NCI-H460 (cell line): ENCODE results near the gene CENPC. TPM values are rescaled to one million over a fixed set of nuclear protein-coding genes. Genes with fewer than 3 reads are reported as not detected.
"Not testable (repeated sequence)": the region's sequence is repeated elsewhere in the genome, so short reads cannot be mapped to it uniquely, and the experiment has no call there.

Experiments used
- DNase-seq: peaks from one replicate; pipeline ENCODE4 v3.0.0-alpha.2; 2016; ENCODE audit warnings: low read depth; ENCODE audit errors: extremely low read depth
- total RNA-seq: library from RNA; depleted of rRNA; stranded (reverse); fragments of >200 nt; shearing (Covaris generic); gene quantifications from 2 replicates; pipeline ENCODE4 v1.2.3, GENCODE V29; 2014

CENPC gene
- total RNA-seq, 1 experiment from 2014 or later: 13.9 TPM

DNA sequence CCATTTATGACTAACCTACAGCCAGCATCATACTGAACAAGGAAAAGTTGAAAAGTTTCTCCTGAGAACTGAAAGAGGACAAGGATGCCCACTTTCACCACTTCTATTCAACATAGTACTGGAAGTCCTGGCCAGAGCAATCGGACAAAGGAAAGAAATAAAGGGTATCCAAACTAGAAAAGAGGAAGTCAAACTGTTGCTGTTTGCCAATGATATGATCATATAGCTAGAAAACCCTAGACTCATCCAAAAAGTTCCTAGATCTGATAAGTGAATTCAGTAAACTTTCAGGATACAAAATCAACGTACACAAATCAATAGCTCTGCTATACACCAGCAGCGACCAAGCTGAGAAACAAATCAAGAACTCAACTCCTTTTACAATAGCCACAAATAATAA, 64.5 kb downstream of the CENPC start:
- DNase-seq: no peak

DNA sequence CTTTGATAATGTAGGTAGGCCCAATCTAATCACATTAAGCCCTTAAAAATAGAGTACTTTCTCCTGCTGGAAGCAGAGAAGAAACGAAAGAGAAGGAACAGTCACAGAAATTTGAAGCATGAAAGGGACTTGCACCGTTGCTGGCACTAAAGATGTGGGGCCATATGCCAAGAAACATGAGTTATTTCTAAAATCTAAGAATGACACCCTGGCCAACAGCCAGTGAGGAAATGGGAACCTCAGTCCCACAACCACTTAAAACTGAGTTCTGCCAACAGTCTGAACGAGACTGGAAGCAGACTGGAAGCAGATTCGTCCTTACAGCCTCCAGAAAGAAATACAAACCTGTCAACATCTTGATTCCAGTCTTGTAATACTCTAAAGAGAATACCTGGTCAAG, 70.1 kb downstream of the CENPC start:
- DNase-seq: no peak

DNA sequence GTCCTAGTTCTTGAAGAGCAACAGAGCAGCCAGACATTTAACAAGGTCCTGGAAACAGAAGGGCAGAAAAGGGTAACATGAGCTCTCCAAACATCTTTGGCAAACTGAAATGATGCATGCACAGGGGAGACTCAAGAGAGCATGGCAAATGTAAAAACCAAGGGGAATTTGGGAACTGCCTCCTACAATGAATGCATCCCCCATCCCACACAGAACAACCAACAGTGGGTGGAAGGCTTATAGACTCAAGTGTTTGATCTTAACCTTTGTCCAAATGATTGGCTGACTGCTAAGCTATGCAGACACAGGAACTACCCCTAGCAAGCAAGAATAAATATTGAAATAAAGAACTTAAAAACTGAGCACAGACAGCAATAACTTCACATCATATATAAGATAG, 74.4 kb downstream of the CENPC start:
- no peak for DNase-seq

DNA sequence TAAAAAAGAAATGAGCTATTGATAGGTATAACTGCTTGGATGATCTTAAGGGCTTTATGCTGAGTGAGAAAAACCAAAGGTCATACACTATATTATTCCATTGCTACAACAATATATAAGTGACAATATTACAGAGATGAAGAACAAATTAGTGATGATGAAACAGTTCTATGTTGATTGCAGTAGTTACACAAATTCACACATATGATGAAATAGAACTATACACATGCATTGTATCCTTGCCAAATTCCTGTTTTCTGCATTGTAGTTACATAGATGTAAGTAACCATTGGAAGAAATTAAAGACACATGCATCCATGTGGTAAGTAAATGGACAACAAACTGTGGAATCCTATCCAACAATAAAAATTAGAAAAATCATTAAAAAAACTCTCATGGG, 76.5 kb downstream of the CENPC start:
- no peak for DNase-seq

DNA sequence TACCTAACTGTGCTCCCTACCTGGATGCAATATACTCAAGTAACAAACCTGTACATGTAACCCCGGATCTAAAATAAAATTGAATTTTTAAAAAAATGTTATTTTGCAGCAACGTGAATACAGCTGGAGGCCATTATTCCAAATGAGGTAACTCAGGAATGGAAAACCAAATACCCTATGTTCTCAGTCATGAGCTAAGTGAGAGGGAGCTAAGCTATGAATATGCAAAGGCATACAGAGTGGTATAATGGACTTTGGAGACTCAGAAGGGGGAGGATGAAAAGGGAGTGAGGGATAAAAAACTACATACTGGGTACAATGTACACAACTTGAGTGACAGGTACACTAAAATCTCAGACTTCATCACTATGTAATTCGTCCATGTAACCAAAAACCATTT, 78.6 kb downstream of the CENPC start:
- no peak for DNase-seq

DNA sequence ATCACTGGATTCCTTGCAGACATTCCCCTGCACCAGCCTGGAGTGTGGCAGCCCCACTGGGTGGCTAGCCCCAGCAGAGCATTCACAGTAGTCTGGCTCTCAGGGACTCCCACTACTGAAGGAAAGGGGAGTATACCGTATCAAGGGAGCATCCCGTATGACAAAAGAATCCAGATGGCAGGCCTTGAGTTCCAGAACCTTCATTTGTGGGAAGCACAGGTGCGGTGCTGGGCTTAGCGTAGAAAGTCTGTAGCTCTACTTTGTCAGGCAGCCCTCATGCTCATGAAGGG, 79.6 kb downstream of the CENPC start:
- no peak for DNase-seq

DNA sequence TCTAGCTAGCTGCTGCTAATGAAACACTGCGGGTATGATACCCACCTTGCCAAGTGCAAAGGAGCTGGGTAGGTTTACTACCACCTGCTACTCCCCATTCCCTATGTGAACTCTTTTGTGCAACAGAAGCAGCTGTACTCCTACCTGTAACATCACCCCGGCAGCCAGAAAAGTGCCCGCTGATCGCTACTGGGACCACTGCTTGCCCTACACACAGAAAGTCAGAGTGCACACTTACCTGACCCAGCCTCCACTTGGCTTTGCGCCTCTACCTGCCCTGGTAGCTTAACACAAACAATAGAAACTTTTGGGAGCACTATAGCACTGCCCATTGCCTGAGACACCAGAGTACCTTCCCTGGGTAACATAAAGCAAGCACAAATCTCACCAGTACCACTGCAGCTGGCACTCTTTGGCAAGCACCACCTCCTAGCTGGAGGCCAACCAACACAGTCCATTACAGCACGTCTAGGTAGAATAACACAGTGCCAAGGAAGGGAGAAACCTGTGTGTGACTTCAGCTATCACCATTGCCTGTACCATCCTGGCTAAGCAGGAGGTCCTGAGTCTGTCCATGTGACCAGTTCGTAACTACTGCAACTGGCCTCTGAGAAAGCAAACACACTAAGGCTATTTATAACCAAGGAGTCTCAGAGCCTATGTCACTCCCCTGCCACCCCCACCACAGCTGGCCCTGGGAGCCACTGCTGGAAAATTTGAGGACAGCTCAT, 80.1 kb downstream of the CENPC start:
- no peak for DNase-seq

DNA sequence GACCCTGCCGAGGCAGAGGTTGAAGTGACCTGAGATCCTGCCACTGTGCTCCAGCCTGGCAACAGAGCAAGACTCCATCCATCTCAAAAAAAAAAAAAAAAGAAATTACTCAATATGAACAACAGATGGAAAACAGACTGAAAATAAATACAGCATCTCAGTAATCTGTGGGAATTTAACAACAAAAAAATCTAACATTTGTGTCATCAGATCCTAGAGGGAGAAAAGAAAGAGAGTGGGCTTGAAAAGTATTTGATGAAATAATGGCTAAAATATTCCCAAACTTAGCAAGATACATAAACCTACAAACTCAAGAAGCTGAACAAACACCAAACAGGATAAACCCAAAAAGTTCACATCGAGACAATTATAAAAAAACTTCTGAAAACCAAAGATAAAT, 84.7 kb downstream of the CENPC start:
- DNase-seq: no peak

DNA sequence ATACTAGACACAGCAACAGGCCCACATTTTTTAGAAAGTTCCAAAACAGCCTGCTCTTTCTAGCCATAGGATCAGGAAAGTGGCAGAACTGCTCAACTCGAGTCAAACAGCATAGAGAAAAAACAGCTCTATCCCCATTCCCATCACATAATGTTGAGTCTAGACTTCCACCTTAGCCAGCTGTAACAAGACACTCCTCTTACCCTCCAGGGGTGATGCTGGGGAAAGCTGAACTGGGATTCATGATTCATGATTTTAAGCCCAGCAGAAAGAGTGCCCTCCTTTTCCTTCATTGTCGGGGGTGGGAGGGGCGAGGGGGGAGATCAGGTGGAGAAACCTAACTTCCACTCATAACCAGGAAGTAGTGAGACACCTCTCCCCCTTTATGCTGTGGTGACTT, 86.1 kb downstream of the CENPC start:
- DNase-seq: no peak

DNA sequence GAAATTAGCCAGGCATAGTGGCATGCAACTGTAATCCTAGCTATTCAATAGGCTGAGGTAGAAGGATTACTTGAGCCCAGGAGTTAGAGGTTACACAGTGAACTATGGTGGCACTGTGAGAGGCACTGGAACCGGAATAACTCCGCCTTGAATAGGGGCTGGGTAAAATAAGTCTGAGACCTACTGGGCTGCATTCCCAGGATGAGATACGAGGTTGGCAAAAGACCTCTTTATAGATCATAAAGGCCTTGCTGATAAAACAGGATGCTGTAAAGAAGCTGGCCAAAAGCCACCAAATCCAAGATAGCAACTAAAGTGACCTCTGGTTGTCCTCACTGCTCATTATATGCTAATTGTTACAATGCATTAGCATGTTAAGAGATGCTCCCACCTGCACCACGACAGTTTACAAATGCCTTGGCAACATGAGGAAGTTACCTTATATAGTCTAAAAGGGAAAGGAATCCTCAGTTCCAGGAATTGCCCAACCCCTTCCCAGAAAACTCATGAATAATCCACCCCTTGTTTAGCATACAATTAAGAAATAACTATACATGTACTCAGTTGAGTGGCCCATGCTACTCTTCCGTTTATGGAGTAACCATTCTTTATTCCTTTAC, 88.6 kb downstream of the CENPC start:
- no peak for DNase-seq

DNA sequence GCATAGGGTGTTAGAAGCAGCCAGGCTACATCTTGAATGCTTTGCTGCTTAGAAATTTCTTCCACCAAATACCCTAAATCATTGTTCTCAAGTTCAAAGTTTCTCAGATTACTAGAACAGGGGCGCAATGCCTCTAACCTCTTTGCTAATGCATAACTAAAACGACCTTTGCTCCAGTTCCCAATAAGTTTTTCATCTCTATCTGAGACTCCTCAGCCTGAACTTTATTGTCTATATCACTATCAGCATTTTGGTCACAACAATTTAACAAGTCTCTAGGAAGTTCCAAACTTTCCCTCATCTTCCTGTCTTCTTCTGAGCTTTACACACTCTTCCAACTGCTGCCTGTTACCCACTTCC, 92.5 kb downstream of the CENPC start:
- not testable (repeated sequence) for DNase-seq

DNA sequence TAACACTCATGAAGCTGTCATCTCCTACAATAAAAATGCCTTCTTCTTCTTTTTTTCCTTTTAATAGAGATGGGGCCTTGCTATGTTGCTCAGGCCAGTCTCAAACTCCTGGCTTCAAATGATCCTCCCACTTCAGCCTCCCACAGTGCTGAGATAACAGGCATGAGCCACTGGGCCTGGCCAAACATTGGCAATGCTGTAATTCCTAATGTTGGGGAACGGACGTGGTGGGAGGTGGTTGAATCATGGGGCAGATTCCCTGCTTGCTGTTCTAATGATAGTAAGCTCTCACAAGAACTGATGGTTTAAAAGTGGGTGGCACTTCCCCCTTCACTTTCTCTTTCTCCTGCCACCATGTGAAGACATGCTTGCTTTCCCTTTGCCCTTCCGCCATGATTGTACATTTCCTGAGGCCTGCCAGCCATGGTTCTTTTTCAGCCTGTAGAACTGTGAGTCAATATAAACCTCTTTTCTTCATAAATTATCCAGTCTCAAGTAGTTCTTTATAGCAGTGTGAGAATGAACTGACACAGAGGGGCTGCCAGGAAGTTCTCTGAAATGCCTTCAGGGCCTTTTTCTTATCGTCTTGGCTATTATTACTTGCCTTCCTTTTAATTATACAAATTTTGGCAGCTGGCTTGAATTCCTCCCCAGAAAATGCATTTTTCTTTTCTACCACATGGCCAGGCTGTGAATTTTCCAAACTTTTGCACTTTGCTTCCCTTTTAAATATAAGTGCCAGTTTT, 93.0 kb downstream of the CENPC start:
- DNase-seq: no peak

DNA sequence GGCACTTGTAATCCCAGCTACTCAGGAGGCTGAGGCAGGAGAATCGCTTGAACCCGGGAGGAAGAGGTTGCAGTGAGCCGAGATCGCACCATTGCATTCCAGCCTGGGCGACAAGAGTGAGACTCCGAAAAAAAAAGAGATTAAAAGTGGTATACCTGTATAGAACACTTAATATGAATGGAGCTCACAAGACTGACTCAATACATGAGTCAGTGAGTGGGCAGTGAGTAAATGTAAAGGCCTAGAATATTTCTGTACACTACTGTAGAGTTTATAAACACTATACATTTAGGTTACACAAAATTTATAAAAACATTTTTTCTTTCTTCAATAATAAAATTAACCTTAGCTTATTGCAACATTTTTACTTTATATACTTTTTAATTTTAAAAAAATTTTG, 93.8 kb downstream of the CENPC start:
- no peak for DNase-seq

DNA sequence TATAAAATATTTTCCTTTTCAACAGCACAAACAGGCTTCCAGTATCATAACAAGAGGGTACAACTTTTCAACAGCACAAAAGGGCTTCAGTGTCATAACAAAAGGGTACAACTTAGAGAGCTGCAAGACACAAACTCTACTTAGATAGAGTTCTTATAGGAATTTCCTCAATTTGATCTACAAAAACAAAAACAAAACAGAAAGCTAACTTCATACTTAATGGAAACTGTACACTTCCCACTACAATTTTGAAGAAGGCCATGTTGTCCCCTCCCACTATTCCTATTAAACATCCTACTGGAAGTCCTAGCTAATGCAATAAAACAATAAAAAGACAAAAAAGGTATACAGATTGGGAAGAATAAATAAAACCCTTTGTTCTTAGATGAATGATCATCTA, 96.7 kb downstream of the CENPC start:
- DNase-seq: no peak

DNA sequence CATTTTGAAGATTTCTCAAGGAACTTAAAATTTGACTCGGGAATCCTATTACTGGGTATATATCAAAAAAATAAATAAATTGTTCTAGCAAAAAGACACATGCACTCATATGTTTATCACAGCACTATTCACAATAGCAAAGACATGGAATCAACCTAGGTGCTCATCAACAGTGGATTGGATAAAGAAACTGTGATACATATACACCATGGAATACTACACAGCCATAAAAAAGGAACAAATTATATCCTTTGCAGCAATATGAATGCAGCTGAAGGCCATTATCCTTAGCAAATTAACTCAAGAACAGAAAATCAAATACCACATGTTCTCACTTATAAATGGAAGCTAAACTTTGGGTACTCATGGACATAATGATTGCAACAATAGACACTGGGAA, 97.4 kb downstream of the CENPC start:
- DNase-seq: no peak

DNA sequence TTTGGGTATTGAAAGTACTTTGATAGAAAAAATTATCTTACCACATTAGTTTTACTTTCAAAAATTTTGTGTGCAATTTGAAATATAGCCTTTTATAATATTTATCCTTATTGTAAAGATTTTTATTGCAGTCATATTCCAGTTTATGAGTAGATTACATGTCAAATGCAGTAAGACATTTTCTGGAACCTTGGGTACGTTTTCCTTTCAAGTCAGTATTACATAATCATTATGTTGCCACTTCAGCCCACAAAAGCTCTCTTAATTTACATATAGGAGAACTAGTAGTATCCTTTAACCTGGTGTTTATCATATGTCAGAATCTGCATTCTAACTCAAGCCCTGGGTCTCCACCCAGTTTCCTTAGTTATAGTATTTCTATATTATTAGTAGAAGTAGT, 98.5 kb downstream of the CENPC start:
- DNase-seq: no peak

DNA sequence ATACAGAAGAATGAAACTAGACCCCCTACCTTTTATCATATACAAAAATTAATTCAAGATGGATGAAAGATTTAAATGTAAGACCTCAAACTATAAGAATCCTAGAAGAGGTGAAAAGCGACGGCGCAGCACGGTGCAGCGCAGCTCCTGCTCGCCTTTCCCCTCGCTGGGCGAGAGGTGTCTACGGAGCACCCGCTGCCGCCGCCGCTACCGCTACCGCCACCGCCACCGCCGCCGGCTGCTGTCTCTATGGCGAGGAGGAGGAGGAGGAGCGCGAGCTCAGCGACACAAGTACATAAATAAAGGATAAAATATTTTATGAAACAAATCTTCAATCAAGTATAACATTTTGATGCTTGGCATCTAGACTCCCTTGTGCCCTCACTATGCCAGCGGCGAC, 99.4 kb downstream of the CENPC start:
- not testable (repeated sequence) for DNase-seq

DNA sequence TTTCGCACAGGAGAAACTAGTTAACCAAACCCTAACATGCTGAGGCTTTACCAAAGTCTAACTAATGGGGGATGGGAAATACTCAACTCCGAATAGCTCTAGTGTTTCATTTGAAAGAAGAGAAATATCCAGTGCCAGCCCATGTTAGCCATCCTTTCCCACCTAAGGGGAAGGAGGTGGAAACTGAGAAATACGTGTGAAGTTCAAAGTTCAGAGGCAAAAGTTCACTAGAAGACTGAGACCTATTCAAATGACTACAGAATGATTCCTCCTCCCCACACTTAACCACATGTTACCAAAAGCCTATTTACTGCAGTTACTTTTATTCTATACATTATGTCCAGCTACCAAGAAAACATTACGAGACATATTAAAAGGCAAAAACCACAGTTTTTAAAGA, 106.3 kb downstream of the CENPC start:
- DNase-seq: no peak

DNA sequence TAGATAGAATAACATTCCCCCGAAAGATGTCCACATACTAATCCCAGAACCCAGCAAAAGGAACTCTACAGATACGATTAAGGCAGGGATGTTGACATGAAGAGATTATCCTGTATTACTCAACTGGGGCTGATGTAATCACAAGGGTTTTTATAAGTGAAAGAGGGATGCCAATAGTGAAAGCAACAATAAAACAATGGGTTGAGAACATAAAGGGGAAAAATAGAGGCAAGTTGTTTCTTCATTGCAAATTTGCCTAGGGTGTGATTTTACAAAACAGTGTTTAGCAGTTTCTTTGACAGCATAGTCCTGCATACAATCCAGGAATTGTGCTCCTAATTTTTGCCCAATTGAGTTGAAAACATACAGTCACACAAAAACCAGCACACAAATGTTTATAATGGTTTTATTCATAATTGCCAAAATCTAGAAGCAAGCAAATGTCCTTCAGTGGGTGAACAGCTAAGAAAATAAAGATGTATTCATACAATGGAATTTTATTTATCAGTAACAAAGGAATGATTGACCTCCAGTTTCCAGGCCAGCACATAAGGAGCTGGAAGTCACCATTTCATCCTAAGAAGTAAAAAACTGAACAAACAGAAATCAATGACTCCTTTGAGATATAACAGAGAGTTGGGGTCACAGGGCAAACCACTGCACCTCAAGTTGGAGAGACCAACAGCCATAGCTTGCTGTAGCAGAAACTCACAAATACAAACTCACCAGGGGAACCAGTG, 107.2 kb downstream of the CENPC start:
- peak; percentile 24 for DNase-seq

DNA sequence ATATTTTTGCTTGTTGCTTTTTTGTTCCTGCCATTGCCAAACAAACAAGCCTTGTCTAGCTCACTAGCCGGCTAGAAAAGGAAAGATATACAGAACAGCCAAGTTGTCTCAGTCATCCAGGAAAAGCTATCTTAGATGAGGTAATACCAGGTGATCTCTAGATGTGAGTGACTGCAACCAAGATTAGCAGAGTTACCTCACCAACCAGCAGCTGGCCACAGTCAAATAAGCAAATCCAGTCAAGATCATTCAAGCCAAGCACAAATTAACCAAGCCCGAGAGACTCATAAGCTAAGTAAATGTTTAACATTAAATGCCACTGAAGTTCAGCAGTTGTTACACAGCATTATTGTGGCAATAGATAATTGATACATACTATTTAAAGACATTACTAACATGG, 108.6 kb downstream of the CENPC start:
- no peak for DNase-seq

DNA sequence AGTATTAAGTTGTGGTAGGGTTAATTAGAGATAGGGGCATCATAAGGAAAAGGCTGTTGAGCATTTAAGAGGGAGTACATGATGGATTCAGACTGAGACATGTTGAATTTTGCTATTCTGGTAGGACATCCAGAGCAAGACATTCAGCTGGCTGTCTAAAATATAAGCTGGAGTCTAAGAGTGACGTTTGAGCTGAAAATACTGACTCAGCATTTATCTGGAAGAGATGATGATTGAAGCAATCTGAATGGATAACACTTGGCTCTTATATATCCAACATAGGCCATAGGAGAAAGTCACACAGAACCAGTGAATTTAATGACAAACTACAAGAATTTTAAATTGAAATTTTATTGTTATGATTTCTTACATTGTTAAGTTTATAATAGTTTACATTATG, 114.3 kb downstream of the CENPC start:
- no peak for DNase-seq

DNA sequence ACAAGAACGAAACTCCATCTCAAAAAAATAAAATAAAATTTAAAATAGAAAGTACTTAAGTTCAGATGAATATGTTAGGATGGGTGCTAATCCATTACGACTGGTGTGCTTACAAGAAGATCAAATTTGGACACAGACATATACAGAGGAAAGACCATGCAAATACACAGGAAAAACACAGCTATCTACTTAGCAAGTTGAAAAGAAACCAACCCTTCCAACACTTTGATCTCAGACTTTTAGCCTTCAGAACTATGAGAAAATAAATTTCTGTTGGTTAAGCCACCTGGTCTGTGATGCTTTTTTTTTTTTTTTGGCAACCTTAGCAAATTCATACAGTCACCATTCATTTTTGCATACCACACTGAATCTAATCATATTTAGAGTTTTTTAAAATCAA, 116.5 kb downstream of the CENPC start:
- DNase-seq: no peak
